22Rv1 (cell line): ENCODE data around the gene MYCBPAP.

ENCODE experiments used
- ZFX ChIP-seq: fragments of 450-650 bp; IDR thresholded peaks from 2 replicates; pipeline ENCODE4 v1.6.1; 2017; ENCODE audit warnings: antibody characterized with exemption, borderline replicate concordance
- TF ChIP-seq, protein P1 (sequence below): fragments of 450-650 bp; IDR thresholded peaks from 2 replicates; pipeline ENCODE4 v1.5.1; 2017; ENCODE audit warnings: mild to moderate bottlenecking

DNA sequence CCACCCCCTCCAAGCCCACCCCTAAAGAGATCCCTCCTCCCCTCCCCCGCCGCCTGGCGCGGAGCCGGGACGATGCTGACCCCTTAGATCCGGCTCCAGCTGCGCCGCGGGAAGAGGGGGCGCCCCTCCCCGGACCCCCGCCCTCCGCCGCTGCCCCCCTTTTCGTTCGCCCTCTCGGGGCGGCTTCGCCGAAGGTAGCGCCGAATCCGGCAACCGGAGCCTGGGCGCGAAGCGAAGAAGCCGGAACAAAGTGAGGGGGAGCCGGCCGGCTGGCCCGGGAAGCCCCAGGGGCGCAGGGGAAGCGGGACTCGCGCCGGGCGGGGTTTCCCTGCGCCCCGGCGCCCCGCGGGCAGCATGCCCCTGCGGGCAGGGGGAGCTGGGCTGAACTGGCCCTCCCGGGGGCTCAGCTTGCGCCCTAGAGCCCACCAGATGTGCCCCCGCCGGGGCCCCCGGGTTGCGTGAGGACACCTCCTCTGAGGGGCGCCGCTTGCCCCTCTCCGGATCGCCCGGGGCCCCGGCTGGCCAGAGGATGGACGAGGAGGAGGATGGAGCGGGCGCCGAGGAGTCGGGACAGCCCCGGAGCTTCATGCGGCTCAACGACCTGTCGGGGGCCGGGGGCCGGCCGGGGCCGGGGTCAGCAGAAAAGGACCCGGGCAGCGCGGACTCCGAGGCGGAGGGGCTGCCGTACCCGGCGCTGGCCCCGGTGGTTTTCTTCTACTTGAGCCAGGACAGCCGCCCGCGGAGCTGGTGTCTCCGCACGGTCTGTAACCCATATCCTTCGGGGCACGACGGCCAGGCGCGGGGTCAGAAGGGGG is 52.9 kb downstream of the MYCBPAP start:
- TF ChIP-seq, protein P1, sequence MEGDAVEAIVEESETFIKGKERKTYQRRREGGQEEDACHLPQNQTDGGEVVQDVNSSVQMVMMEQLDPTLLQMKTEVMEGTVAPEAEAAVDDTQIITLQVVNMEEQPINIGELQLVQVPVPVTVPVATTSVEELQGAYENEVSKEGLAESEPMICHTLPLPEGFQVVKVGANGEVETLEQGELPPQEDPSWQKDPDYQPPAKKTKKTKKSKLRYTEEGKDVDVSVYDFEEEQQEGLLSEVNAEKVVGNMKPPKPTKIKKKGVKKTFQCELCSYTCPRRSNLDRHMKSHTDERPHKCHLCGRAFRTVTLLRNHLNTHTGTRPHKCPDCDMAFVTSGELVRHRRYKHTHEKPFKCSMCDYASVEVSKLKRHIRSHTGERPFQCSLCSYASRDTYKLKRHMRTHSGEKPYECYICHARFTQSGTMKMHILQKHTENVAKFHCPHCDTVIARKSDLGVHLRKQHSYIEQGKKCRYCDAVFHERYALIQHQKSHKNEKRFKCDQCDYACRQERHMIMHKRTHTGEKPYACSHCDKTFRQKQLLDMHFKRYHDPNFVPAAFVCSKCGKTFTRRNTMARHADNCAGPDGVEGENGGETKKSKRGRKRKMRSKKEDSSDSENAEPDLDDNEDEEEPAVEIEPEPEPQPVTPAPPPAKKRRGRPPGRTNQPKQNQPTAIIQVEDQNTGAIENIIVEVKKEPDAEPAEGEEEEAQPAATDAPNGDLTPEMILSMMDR, result no peak
- no peak for TF ChIP-seq ZFX
